C4-2B (cell line): ENCODE results near the gene ENGASE.

Experiments
- ZFX ChIP-seq: fragments of 450-650 bp; IDR thresholded peaks from 2 replicates; pipeline ENCODE4 v1.6.1; 2017
- TF ChIP-seq, protein P1 (sequence below): fragments of 450-650 bp; conservative IDR thresholded peaks from 2 replicates; pipeline ENCODE4 v1.5.1; 2017; ENCODE audit warnings: mild to moderate bottlenecking

DNA sequence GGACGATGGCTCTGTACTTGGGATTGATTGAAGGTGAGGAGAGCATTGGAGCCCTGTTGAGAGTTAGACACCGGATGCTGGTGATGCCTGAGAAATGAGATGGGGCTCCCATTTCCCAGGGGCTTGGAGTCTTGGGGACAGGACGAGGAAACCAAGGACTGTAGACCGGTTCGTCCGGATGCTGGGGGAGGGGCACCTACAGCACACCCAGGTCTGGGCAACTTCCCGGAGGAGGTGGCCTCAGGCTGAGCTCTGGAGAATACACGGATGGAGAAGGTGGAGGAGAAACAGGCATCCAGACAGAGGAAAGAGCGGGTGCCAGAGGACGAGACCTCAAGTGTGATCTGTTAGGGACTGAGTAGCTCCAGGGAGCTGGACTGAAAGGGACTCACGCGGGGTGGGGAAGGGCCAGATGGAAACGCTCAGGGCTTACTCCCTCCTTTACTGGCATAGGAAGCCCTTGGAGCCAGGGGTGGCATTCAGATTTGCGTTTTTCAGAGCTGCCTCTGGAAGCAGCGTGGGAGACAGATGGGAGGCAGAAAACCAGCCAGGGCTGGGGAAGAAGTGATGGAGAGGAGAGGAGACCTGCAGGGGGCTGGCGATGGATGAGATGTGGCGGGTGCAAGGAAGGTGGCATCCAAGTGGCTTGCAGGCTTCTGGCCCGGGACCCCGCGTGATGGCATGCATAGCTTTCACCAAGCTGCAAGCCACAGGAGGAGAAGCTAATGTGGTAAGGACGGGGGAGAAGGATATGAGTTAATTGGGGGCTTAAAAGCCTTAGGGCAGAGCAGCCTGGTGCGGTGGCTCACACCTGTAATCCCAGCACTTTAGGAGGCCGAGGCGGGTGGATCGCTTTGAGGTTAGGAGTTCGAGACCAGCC is 42.4 kb upstream of the ENGASE start:
- TF ChIP-seq, protein P1, sequence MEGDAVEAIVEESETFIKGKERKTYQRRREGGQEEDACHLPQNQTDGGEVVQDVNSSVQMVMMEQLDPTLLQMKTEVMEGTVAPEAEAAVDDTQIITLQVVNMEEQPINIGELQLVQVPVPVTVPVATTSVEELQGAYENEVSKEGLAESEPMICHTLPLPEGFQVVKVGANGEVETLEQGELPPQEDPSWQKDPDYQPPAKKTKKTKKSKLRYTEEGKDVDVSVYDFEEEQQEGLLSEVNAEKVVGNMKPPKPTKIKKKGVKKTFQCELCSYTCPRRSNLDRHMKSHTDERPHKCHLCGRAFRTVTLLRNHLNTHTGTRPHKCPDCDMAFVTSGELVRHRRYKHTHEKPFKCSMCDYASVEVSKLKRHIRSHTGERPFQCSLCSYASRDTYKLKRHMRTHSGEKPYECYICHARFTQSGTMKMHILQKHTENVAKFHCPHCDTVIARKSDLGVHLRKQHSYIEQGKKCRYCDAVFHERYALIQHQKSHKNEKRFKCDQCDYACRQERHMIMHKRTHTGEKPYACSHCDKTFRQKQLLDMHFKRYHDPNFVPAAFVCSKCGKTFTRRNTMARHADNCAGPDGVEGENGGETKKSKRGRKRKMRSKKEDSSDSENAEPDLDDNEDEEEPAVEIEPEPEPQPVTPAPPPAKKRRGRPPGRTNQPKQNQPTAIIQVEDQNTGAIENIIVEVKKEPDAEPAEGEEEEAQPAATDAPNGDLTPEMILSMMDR, result no peak
- TF ChIP-seq ZFX, result no peak
